SU-DHL-6 (cell line): Measurements from ENCODE around the gene GSN.

ENCODE experiments used
- EZH2phosphoT487 ChIP-seq: fragments of 200-600 bp; sonication (generic), shearing (Covaris generic); conservative IDR thresholded peaks from 2 replicates; pipeline ENCODE4 v1.6.1; 2018; ENCODE audit warnings: mild to moderate bottlenecking, antibody characterized with exemption, low read length, moderate library complexity, mixed read lengths
- TF ChIP-seq, protein P1 (sequence below): fragments of 200-600 bp; sonication (generic); IDR thresholded peaks from one replicate; pipeline ENCODE4 v1.5.1; 2017; ENCODE audit warnings: antibody characterized with exemption, mild to moderate bottlenecking, low read length, moderate library complexity; ENCODE audit not compliant: insufficient read depth, poor library complexity, severe bottlenecking

DNA sequence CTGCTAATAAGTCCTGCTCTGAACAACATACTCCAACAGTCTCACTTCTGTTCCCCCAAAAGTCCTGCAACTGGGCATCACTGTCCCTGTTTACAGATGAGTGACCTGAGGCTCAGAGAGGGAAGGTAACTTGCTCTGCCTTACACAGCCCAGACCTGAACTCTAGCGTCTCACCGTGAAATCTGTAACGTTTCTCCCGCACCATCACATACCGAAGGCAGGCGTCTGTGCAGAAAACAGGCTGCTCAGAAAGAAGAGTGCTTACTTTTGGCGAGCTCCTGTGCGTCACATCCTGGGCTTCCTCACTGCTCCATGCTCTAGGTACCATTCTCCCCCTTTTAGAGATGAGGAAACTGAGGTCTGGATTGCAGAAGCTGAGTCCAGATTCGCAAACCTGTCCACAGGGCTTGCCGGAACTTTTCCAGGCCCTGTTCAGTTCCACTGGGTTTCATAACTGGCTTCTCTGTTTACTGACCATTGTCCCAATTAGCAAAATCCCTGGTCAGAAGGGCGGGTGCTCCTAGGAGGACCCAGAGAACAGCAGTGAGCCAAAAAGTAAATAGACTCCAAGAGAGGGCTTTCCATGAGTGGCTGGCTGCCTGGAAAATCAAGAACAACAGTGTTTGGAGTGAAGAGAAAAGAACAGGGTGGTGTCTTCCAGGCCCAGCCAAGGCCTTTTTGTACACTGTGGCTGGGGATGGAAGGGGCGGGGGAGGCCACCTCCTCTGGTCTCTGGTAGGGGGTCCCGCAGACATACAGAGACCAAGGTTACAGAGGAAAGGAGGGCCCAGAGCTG, 27.1 kb downstream of the GSN start:
- TF ChIP-seq EZH2phosphoT487, result no peak
- TF ChIP-seq, protein P1, sequence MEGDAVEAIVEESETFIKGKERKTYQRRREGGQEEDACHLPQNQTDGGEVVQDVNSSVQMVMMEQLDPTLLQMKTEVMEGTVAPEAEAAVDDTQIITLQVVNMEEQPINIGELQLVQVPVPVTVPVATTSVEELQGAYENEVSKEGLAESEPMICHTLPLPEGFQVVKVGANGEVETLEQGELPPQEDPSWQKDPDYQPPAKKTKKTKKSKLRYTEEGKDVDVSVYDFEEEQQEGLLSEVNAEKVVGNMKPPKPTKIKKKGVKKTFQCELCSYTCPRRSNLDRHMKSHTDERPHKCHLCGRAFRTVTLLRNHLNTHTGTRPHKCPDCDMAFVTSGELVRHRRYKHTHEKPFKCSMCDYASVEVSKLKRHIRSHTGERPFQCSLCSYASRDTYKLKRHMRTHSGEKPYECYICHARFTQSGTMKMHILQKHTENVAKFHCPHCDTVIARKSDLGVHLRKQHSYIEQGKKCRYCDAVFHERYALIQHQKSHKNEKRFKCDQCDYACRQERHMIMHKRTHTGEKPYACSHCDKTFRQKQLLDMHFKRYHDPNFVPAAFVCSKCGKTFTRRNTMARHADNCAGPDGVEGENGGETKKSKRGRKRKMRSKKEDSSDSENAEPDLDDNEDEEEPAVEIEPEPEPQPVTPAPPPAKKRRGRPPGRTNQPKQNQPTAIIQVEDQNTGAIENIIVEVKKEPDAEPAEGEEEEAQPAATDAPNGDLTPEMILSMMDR, result no peak
